Left ventricle myocardium inferior (tissue), 1 donor: ENCODE measurements around the gene SLC12A5. TPM values are rescaled to one million over a fixed set of nuclear protein-coding genes. Genes with fewer than 3 reads are reported as not detected.

ENCODE experiments used
- DNase-seq: peaks from one replicate; pipeline ENCODE4 v3.0.0-alpha.2; 2020
- H3K27ac ChIP-seq: fragments of 200-600 bp; replicated peaks from 2 replicates; pipeline ENCODE4 v1.8.0; 2021
- H3K27me3 ChIP-seq: fragments of 200-600 bp; 2 replicates; pipeline ENCODE4 v1.8.0; 2021; ENCODE audit warnings: low read depth
- H3K36me3 ChIP-seq: fragments of 200-600 bp; 2 replicates; pipeline ENCODE4 v1.8.0; 2021
- H3K4me1 ChIP-seq: fragments of 200-600 bp; 2 replicates; pipeline ENCODE4 v1.8.0; 2021
- H3K4me3 ChIP-seq: fragments of 200-600 bp; 2 replicates; pipeline ENCODE4 v1.8.0; 2021; ENCODE audit warnings: mild to moderate bottlenecking, moderate library complexity
- H3K9me3 ChIP-seq: fragments of 200-600 bp; replicated peaks from 2 replicates; pipeline ENCODE4 v1.8.0; 2021
- CTCF ChIP-seq: fragments of 200-600 bp; IDR thresholded peaks from 2 replicates; pipeline ENCODE4 v1.8.0; 2021; ENCODE audit warnings: antibody characterized with exemption, mild to moderate bottlenecking, borderline replicate concordance
- intact Hi-C: fragments of 100-400 bp; cut with micrococcal nuclease; formaldehyde crosslinking; loops from one replicate; pipeline ENCODE4 v1.11.0; 2022
- total RNA-seq: library from RNA; stranded (reverse); fragmentation: NEBNext Ultra II Directional; extraction: Animal tissue kit (Norgen Biotek cat#: 25700); gene quantifications from one replicate; pipeline ENCODE4 v1.2.1, GENCODE V29; 2021
- donor health status: DM: no; HTN: yes; CAD: no; lungs with severe emphysema.

The SLC12A5 gene
- total RNA-seq, 1 donor from 2014 or later = not detected

- no peak overlapping the region for H3K27ac ChIP-seq
- TF ChIP-seq CTCF = no peak
- intact Hi-C loops = no loop called here
- H3K4me3 ChIP-seq = no peak overlapping the region
- no peaks in the 10 kb centered on the region for H3K9me3 ChIP-seq
- no peak for DNase-seq
- no peaks in the 10 kb centered on the region for H3K36me3 ChIP-seq
- H3K27me3 ChIP-seq = peaks cover 96% of the 10 kb centered on the region
- H3K4me1 ChIP-seq = peaks cover 8% of the 10 kb centered on the region
Observed at GRCh38 chr20:45998761-45999160, 30.3 kb upstream of the SLC12A5 start.

- H3K36me3 ChIP-seq = no peaks in the 10 kb centered on the region
- no peak for TF ChIP-seq CTCF
- H3K4me3 ChIP-seq = no peak overlapping the region
- no peak for DNase-seq
- peaks cover 8% of the 10 kb centered on the region for H3K4me1 ChIP-seq
- no peaks in the 10 kb centered on the region for H3K9me3 ChIP-seq
- peaks cover 97% of the 10 kb centered on the region for H3K27me3 ChIP-seq
- intact Hi-C loops = no loop called here
- no peak overlapping the region for H3K27ac ChIP-seq
Observed at GRCh38 chr20:45999557-46000261, 29.3 kb upstream of the SLC12A5 start.

GRCh38 chr20:46000262-46000996, 28.6 kb upstream of the SLC12A5 start:
- peaks cover 8% of the 10 kb centered on the region for H3K4me1 ChIP-seq
- no peaks in the 10 kb centered on the region for H3K9me3 ChIP-seq
- no peak overlapping the region for H3K4me3 ChIP-seq
- TF ChIP-seq CTCF = no peak
- DNase-seq = no peak
- no peaks in the 10 kb centered on the region for H3K36me3 ChIP-seq
- intact Hi-C loops = no loop called here
- H3K27ac ChIP-seq = no peak overlapping the region
- peaks cover 97% of the 10 kb centered on the region for H3K27me3 ChIP-seq

- no peak for TF ChIP-seq CTCF
- H3K27me3 ChIP-seq = peaks cover 99% of the 10 kb centered on the region
- H3K4me3 ChIP-seq = no peak overlapping the region
- DNase-seq = no peak
- no peak overlapping the region for H3K27ac ChIP-seq
- peaks cover 8% of the 10 kb centered on the region for H3K4me1 ChIP-seq
- no peaks in the 10 kb centered on the region for H3K36me3 ChIP-seq
- no peaks in the 10 kb centered on the region for H3K9me3 ChIP-seq
- intact Hi-C loops = no loop called here
Observed at GRCh38 chr20:46001498-46001897, 27.5 kb upstream of the SLC12A5 start.

GRCh38 chr20:46002008-46002407, 27.0 kb upstream of the SLC12A5 start:
- Histone ChIP-seq H3K9me3 (no peaks in the 10 kb centered on the region), H3K27ac (no peak overlapping the region), H3K36me3 (no peaks in the 10 kb centered on the region), H3K4me1 (peaks cover 8% of the 10 kb centered on the region), H3K27me3 (peaks cover 99% of the 10 kb centered on the region), H3K4me3 (no peak overlapping the region)
- intact Hi-C loops = no loop called here
- no peak for DNase-seq
- no peak for TF ChIP-seq CTCF
